PC-3 (cell line): ENCODE results near the gene TEX29. TPM values are rescaled to one million over a fixed set of nuclear protein-coding genes. Genes with fewer than 3 reads are reported as not detected.

Experiments used
- ATAC-seq: fragments of 200-7000 bp; cut with Tn5 transposase; 2 replicates; pipeline ENCODE4 v1.9.1; 2020; ENCODE audit warnings: mild to moderate bottlenecking, moderate library complexity
- BruUV-seq: library from RNA; stranded (reverse); fragments of 400-500 nt; replicated peaks from 2 replicates; lab custom pipeline; 2021; lab: Mats Ljungman, UMichigan
- CTCF ChIA-PET: fragments of 300-600 bp; sonication (Branson Sonifier 250); formaldehyde crosslinking; loops from one replicate; lab custom pipeline; 2022; ENCODE audit warnings: antibody characterized with exemption; lab: Charles Lee
- POLR2A ChIA-PET: fragments of 300-600 bp; sonication (Branson Sonifier 250); formaldehyde crosslinking; loops from one replicate; lab custom pipeline; 2022; ENCODE audit warnings: antibody characterized with exemption; ENCODE audit not compliant: unreplicated experiment; lab: Charles Lee
- DNase-seq: peaks from one replicate; pipeline ENCODE4 v3.0.0-alpha.2; 2015
- H2AFZ ChIP-seq: fragments of 300-600 bp; sonication (generic); 2 replicates; pipeline ENCODE4 v1.6.0; 2016; ENCODE audit warnings: antibody characterized with exemption, low read length
- H3F3A ChIP-seq: fragments of 300-600 bp; sonication (generic); one replicate; pipeline ENCODE4 v1.6.0; 2017; ENCODE audit warnings: antibody characterized with exemption, low read length, control low read depth, mild to moderate bottlenecking; ENCODE audit not compliant: unreplicated experiment
- H3K27ac ChIP-seq: fragments of 300-600 bp; sonication (generic); 2 replicates; pipeline ENCODE4 v1.5.1; 2016; ENCODE audit warnings: mild to moderate bottlenecking, low read length
- H3K27me3 ChIP-seq: fragments of 300-600 bp; sonication (generic); 2 replicates; pipeline ENCODE4 v1.6.1; 2016; ENCODE audit warnings: low read length, mixed read lengths
- H3K36me3 ChIP-seq: fragments of 300-600 bp; sonication (generic); 2 replicates; pipeline ENCODE4 v1.6.1; 2016; ENCODE audit warnings: low read depth, mixed run types, low read length, mixed read lengths
- H3K4me1 ChIP-seq: fragments of 300-600 bp; sonication (generic); 2 replicates; pipeline ENCODE4 v1.5.1; 2016; ENCODE audit warnings: low read length; ENCODE audit not compliant: insufficient read depth
- H3K4me2 ChIP-seq: fragments of 300-600 bp; sonication (generic); 2 replicates; pipeline ENCODE4 v1.6.0; 2016; ENCODE audit warnings: low read length
- H3K4me3 ChIP-seq: fragments of 300-600 bp; sonication (generic); 2 replicates; pipeline ENCODE4 v1.5.1; 2016; ENCODE audit warnings: mild to moderate bottlenecking, low read length, mixed read lengths
- H3K79me2 ChIP-seq: fragments of 300-600 bp; sonication (generic); 2 replicates; pipeline ENCODE4 v1.6.1; 2017; ENCODE audit warnings: low read length, mixed read lengths
- H3K9ac ChIP-seq: fragments of 300-600 bp; sonication (generic); 2 replicates; pipeline ENCODE4 v1.6.0; 2016; ENCODE audit warnings: mild to moderate bottlenecking, low read length
- H3K9me2 ChIP-seq: fragments of 300-600 bp; sonication (generic); replicated peaks from 2 replicates; pipeline ENCODE4 v1.6.1; 2016; ENCODE audit warnings: mixed run types, low read length, mixed read lengths
- H3K9me3 ChIP-seq: fragments of 300-600 bp; sonication (generic); 2 replicates; pipeline ENCODE4 v1.6.1; 2016; ENCODE audit warnings: low read length, mixed read lengths
- H4K20me1 ChIP-seq: fragments of 300-600 bp; sonication (generic); 2 replicates; pipeline ENCODE4 v1.6.1; 2016; ENCODE audit warnings: low read length, mixed read lengths
- EZH2 ChIP-seq: fragments of 300-600 bp; sonication (generic); IDR thresholded peaks from one replicate; pipeline ENCODE4 v1.6.1; 2017; ENCODE audit warnings: antibody characterized with exemption, mild to moderate bottlenecking, low read length; ENCODE audit not compliant: unreplicated experiment
- EZH2phosphoT487 ChIP-seq: fragments of 300-600 bp; sonication (generic); IDR thresholded peaks from 2 replicates; pipeline ENCODE4 v1.6.1; 2018; ENCODE audit warnings: mild to moderate bottlenecking, antibody characterized with exemption, low read length, borderline replicate concordance
- intact Hi-C: fragments of 100-400 bp; cut with micrococcal nuclease; formaldehyde crosslinking; loops from 2 replicates; pipeline ENCODE4 v1.9.0; 2023
- total RNA-seq: library from RNA; depleted of rRNA; stranded (reverse); fragments of >200 nt; gene quantifications from 2 replicates; pipeline ENCODE4 v1.2.3, GENCODE V29; 2014
- TF ChIP-seq, protein P1 (sequence below): fragments of 300-600 bp; sonication (generic); conservative IDR thresholded peaks from 2 replicates; pipeline ENCODE4 v1.5.1; 2017; ENCODE audit warnings: antibody characterized with exemption, low read depth, mild to moderate bottlenecking, low read length

TEX29 gene
- total RNA-seq, 1 experiment from 2014 or later, result not detected

DNA sequence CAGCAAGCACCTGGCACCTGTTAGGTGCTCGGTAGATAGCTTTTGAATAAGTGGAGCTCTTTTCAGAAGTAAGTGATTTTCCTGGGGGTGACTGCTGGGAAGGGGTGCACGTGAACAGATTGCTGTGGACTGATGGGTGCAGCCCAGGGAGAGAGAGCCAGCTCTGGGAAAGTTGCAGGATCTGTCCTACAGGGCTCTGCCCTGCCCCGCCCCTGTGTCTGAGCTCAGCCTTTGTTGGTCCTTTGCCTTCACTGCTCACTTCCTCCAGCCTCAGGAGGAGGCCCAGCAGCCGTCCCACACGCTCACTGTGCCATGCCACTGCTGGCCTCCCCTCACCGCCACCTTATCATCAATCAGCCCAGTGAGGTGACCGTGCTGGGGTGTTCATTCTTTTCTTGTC lies 33.7 kb upstream of the TEX29 start:
- Histone ChIP-seq H3K27me3 (no peaks in the 10 kb centered on the region), H3F3A (no peaks in the 10 kb centered on the region), H4K20me1 (no peaks in the 10 kb centered on the region), H2AFZ (no peak overlapping the region), H3K79me2 (no peaks in the 10 kb centered on the region), H3K9me3 (no peaks in the 10 kb centered on the region), H3K4me2 (no peak overlapping the region), H3K4me3 (no peak overlapping the region), H3K9ac (no peak overlapping the region), H3K4me1 (no peaks in the 10 kb centered on the region), H3K27ac (no peak overlapping the region), H3K9me2 (no peaks in the 10 kb centered on the region), H3K36me3 (no peaks in the 10 kb centered on the region)
- ATAC-seq, result no peak
- no TSS peak for BruUV-seq
- DNase-seq, result no peak
- intact Hi-C loops, result no loop called here
- TF ChIP-seq EZH2phosphoT487, result no peak
- TF ChIP-seq, protein P1, sequence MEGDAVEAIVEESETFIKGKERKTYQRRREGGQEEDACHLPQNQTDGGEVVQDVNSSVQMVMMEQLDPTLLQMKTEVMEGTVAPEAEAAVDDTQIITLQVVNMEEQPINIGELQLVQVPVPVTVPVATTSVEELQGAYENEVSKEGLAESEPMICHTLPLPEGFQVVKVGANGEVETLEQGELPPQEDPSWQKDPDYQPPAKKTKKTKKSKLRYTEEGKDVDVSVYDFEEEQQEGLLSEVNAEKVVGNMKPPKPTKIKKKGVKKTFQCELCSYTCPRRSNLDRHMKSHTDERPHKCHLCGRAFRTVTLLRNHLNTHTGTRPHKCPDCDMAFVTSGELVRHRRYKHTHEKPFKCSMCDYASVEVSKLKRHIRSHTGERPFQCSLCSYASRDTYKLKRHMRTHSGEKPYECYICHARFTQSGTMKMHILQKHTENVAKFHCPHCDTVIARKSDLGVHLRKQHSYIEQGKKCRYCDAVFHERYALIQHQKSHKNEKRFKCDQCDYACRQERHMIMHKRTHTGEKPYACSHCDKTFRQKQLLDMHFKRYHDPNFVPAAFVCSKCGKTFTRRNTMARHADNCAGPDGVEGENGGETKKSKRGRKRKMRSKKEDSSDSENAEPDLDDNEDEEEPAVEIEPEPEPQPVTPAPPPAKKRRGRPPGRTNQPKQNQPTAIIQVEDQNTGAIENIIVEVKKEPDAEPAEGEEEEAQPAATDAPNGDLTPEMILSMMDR, result no peak
- TF ChIP-seq EZH2, result no peak
- POLR2A ChIA-PET, result no interaction called here
- CTCF ChIA-PET, result no interaction called here

GRCh38 chr13:111287201-111287600 lies 33.2 kb upstream of the TEX29 start:
- H3K27me3 ChIP-seq, result no peaks in the 10 kb centered on the region
- H3K27ac ChIP-seq, result no peak overlapping the region
- TF ChIP-seq, protein P1, result no peak
- TF ChIP-seq EZH2 (no peak), EZH2phosphoT487 (no peak)
- no peak overlapping the region for H3K9ac ChIP-seq
- ChIA-PET CTCF (no interaction called here), POLR2A (no interaction called here)
- ATAC-seq (no peak), DNase-seq (no peak)
- H3K9me2 ChIP-seq, result no peaks in the 10 kb centered on the region
- H3K4me3 ChIP-seq, result no peak overlapping the region
- H4K20me1 ChIP-seq, result no peaks in the 10 kb centered on the region
- H3F3A ChIP-seq, result no peaks in the 10 kb centered on the region
- no peak overlapping the region for H2AFZ ChIP-seq
- no peak overlapping the region for H3K4me2 ChIP-seq
- H3K36me3 ChIP-seq, result no peaks in the 10 kb centered on the region
- H3K9me3 ChIP-seq, result no peaks in the 10 kb centered on the region
- H3K4me1 ChIP-seq, result no peaks in the 10 kb centered on the region
- intact Hi-C loops, result no loop called here
- H3K79me2 ChIP-seq, result no peaks in the 10 kb centered on the region
- no TSS peak for BruUV-seq

DNA sequence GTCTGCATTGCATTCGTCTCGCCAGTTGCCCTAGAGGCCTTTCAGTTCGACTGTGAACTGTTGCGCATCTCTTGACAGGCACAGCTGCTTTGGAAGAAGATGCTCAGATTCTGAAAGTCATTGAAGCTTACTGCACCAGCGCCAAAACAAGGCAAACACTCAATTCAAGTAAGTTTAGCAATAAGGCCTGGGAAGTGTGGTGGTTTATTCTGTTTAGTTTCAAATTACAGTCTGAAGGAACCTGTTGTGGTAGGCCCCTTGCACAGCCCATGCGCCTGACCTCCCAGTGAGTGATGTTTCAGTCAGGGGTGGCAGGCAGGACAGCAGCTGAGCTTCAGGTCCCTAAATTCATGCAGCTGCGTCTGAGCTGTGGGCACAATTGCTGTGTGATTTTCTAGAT lies 32.2 kb upstream of the TEX29 start:
- CTCF ChIA-PET, result no interaction called here
- ATAC-seq, result no peak
- Histone ChIP-seq H3F3A (no peaks in the 10 kb centered on the region), H2AFZ (no peak overlapping the region), H3K9me2 (no peaks in the 10 kb centered on the region), H3K4me2 (no peak overlapping the region), H3K4me1 (no peaks in the 10 kb centered on the region), H3K79me2 (no peaks in the 10 kb centered on the region), H3K9me3 (no peaks in the 10 kb centered on the region), H3K27me3 (no peaks in the 10 kb centered on the region), H4K20me1 (no peaks in the 10 kb centered on the region), H3K9ac (no peak overlapping the region), H3K27ac (no peak overlapping the region), H3K36me3 (no peaks in the 10 kb centered on the region), H3K4me3 (no peak overlapping the region)
- no TSS peak for BruUV-seq
- no peak for TF ChIP-seq EZH2
- no peak for TF ChIP-seq EZH2phosphoT487
- TF ChIP-seq, protein P1, result no peak
- POLR2A ChIA-PET, result no interaction called here
- intact Hi-C loops, result no loop called here
- DNase-seq, result no peak
